ENCODE measurements around the gene ITGB2.

The ITGB2 gene

DNA sequence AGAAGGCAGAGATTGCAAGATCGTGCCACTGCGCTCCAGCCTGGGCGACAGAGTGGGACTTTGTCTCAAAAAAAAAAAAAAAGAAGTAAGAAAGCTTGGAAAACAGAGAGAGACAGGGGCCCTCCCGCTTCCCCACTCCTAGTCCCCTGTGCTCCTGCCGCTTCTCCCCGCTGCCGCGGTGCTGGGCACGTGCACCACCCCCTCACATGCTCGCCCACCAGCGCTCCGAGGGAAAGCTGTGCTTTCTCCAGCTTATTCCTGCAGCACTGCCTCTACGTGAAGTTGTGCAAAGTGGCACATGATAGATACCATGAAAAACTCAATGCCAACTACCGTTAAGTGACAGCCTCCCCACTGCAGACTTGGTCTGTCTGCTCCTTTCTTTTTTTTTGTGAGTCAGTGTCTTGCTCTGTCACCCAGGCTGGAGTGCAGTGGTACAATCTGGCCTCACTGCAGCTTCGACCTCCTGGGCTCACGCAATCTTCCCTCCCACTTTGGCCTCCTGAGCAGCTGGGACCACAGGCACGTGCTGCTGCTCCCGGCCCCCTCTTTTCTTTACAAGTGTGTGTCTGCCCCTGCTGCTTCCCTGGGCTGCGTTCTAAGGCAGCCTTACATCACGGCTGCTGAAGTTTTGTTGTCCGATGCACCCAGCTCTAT is 34.6 kb upstream of the ITGB2 start:
- no peak for DNase-seq (ENCODE audit: low read depth)

DNA sequence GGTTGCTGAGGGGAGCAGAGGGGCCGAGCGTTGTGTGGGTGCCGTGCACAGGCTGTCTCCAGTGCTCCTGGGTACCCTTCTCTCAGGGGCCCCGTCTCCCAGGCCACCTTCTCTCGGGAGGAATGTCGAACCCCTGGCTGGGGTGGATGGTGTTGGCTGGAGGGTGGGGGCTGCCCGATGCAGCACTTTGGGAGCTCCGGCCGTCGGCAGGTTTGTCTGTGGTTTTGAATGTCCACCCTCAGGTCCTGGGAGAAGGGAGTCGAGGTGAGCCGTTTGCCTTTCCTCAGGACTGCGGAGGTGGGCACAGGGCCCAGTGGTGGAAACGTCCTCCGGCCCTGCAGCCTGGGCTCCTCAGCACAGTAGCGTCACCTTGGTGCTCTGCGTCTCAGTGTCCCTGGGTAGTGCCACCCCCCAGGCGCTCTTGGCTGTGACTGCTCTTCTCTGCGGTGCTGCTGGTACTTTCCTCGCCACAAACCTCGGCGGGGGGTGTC is 33.6 kb upstream of the ITGB2 start:
- DNase-seq (ENCODE audit: low read depth) = no peak

DNA sequence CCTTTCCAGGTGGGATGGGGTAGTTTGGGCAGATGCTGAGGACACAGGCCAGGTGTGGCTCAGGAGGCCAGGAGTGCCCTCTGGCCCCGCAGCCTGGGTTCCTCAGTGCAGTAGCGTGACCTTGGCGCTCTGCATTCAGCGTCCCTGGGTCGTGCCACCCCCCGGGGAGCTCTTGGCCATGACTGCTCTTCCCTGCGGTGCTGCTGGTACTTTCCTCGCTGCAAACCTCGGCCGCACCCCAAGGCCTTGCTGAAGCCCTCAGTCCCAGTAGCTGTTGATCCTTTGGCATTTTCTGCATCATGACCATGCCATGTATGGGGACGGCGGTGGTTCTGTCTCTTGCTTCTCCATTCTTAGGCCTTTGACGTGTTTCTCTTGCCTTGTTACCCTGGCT is 32.9 kb upstream of the ITGB2 start:
- no peak for DNase-seq (ENCODE audit: low read depth)

DNA sequence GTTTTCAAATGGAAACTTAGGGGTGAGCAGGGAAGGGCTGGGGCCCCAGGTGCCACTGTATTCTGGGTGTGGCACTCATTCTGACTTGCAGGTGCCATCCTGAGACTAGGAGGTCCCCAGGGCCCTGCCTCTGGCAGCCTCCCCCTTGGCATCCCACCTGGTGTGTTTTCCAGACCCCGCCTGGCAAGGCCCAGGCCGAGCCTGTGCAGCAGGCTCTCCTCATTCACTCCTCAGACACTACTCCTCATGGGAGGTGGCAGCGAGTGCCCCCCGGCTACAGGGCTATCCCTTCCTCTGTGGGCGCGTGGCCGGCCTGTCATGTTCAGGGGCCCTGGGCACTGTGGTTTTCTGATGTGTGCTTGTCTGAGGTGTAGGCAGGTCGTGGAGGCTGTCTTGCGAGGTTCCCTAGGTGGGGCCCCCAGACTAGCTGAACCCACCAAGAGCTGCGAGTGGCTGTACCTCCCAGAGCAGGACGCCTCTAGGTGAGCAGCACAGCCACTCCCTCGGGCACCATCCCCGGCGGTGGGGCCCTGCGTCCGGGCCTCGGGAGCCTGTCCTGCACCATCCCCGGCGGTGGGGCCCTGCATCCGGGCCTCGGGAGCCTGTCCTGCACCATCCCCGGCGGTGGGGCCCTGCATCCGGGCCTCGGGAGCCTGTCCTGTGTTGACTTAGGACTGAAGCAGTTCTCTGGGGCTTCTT is 32.4 kb upstream of the ITGB2 start:
- no peak for DNase-seq (ENCODE audit: low read depth)

DNA sequence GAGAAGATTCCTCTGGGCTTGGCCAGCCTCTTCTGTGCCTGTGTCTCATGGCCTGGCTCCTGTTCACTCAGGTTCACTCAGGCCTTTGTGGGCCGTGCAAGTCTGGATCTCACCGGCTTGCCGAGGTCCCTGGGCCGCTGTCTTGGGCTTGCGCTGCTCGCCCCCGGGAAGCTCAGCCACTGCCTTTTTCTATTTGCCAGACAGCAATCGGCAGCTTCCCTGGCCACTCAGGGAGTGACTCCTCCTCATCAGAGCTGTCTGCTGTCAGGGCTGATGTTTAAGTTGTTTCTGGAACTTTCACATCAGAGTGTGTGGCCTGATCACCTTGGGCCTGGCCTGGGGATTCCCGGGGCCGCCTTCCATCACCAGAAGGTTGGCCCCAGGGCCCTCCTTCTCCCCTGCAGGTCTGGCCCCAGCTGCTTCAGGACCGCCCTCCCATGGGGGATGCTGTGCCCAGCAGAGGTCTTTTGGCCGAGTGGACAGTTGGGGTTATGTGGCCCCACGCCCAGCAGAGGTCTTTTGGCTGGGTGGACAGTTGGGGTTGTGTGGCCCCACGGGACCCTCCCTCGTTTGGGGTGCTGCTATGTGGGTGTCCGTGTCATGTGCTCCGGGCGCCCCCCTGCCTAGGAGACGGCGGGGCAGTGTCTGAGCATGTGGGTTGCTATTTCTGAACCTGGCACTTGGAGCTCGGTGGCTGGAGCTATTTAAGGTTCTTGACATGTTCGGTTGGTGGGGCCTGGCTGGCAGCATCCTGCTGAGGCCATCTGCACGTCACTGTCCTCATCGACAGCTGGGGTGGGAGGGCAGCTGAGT is 31.6 kb upstream of the ITGB2 start:
- no peak for DNase-seq (ENCODE audit: low read depth)

DNA sequence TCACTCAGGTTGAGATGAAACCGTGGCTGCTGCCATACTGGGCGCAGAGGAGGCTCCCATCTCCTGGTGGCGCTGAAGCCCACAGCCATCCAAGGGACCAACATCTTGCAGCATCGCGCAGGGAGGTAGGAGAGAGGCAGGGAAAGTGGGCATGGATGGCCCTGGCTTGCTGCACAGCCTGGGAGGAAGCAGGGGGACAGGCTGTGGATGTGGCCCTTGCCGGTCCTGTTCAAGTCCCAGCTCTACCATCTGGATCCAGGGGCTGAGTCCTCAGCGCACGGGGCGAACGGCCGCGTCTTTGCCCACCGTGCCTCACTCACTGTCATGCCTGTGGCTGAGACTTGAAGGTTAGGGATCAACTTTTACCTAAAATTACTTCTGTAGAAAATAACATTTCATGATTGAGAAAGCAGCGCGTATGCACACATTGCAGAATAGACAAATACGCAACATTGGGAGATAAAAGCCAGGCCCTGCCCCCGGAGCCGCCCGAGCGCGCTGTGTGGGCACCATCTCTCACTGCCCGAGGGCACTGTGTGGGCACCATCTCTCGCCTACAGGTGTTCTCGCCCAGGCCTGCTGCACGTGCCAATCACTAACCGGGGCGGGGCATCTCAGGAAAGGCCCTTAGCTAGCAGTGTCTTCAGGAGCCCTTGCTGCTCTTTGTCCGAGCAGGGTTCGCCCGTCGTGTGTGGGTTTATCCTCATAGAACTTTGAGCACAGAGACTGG is 30.7 kb upstream of the ITGB2 start:
- no peak for DNase-seq (ENCODE audit: low read depth)

DNA sequence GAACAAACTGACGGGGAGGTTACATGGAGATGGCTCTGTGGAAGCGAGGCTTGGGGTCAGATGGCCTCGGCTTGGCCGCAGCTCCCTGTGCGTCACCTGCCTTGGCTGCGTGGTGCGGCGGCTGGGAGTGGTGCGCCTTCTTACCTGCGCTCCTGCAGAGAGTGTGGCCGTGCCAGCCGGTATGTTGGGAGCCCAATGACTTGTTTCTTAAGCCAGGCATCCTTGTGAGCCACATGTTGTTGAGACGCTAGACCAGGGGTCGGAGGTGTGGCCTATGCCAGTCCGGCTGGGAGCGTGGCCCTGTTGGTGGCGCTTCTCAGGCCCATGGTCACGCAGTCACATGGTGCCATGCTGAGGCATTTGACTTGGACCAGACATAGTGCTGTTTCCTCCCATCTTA is 29.7 kb upstream of the ITGB2 start:
- no peak for DNase-seq (ENCODE audit: low read depth)

DNA sequence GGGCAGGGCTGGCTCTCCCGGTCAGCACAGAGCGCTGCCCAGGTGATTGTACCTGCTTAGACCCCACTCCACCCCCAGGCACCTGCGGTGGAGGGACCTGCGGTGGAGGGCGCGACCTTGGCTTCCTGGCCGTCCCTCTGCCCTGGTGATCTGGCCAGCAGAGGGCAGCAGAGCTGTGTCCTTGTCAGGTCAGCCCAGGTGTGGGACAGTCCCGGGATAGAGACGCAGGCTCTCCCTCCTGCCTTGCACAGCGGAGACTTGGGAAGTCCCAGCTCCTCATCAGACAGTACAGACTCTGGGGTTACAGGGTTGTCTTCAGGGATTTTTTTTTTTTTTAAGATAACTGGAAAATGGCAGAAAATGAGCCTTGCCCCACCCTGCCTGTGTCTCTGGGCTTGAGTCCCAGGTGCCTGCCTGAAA is 29.1 kb upstream of the ITGB2 start:
- DNase-seq (ENCODE audit: low read depth) = peak; percentile 74

DNA sequence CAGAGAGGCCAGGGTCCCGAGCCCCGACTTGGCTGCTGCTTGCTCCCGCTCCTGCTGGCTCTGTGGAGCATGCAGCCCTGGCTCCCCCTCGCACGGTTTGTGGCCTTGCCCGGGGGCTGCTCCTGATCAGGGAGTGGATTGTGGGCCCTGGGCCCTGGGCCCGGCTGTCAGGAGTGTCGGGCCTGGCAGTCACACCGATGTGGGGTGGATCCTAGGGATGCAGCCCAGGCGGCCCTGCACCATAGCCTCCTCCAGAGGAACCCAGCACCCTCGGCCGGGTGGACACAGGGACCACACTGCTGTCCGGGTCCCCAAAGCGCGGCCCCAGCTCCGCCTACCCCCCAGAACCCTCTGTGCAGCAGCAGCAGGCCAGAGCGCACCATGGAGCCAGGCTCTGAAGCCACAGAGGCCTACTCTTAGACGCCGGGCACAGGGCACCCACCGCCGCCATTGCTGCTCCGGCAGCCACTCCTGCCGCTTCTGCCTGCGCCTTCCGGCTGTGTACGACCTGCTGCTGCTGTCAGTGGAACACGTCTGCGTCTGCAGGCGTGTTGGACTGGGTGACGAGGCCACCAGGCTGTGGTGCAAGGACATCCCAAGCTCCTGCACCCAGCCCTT is 28.6 kb upstream of the ITGB2 start:
- DNase-seq (ENCODE audit: low read depth) = no peak

DNA sequence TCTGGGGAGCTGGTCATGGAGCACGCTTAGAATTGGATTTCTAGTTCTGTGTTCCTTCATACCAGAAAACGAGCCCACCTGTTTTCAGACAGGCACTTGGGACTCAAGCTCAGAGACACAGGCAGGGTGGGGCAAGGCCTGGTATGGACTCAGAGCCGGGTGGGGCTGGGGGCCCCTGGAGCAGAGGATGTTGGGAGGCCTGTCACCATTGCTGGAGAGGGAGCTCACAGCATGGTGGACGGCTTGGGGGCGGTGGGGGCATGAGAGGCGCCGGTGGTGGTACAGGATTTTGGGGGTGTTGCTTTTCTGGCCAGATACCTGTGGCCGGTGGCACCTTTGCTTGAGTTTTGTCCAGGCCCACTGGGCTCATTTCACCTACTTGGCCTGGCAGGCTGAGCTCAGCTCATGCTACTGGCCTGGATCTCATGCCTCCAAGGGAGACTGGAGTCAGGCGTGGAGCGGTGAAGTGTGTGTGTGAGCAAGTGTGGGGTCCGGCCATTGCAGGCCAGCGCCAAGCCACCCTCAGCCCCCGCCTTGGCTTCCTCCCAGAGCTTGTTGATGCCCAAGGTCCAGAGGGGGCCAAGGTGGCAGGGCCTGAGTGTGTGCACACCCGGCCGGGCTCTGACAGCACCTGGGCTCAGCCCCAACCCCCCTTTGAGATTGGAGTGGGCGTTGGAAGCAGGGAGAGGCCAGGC is 27.9 kb upstream of the ITGB2 start:
- DNase-seq (ENCODE audit: low read depth) = no peak

DNA sequence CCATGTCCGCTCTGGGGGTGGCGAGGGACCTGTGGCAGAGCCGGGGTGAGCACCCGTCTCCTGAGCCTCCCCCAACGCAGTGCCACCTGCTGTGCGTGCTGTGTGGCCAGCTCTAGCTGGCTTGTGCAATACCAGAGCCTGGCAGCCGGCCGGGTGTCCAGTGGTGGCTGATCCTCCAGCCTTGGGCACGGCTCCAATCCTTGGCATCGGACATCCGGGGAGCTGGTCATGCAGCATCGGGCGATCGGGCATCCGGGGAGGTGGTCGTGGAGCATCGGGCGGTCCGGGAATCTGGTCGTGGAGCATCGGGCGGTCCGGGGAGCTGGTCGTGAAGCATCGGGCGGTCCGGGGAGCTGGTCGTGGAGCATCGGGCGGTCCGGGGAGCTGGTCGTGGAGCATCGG is 27.2 kb upstream of the ITGB2 start:
- DNase-seq (ENCODE audit: low read depth) = no peak

DNA sequence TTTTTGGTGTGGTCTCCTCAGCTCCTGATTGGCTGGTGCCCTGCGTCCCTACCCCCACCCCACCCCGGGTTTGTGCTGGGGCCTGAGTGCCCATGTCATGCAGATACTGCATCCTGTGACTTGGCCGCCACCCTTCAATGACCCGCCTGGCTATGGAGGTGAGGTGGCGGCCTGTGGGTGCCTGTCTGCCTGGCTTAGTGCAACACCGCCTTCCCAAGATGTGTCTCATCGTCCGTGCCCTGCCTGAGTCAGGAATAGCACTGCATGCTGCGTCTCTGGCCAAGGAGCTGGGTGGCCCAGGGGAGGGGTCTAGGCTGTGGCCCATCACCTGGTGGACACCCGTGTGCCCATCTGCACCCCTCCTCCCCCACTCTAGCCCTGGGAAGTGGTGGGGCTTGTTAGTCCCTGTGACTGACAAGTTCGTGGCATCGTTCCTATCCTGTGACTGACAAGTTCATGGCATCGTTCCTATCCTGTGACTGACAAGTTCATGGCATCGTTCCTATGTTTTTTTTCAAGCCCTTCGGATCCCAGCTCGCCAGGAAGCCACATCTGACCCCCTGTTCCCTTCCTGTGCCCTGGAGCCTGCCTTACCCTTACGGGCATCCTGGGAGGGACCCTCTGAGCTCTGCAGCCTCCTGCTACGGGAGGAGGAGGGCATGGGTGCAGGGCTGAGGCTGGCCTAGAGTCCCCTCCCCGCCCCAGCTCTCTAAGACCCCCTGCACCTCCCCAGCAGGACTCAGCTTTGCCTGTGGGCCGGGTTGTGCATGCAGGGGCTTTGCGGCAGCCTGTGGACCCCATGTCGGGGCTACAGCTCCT is 26.6 kb upstream of the ITGB2 start:
- DNase-seq (ENCODE audit: low read depth) = no peak

DNA sequence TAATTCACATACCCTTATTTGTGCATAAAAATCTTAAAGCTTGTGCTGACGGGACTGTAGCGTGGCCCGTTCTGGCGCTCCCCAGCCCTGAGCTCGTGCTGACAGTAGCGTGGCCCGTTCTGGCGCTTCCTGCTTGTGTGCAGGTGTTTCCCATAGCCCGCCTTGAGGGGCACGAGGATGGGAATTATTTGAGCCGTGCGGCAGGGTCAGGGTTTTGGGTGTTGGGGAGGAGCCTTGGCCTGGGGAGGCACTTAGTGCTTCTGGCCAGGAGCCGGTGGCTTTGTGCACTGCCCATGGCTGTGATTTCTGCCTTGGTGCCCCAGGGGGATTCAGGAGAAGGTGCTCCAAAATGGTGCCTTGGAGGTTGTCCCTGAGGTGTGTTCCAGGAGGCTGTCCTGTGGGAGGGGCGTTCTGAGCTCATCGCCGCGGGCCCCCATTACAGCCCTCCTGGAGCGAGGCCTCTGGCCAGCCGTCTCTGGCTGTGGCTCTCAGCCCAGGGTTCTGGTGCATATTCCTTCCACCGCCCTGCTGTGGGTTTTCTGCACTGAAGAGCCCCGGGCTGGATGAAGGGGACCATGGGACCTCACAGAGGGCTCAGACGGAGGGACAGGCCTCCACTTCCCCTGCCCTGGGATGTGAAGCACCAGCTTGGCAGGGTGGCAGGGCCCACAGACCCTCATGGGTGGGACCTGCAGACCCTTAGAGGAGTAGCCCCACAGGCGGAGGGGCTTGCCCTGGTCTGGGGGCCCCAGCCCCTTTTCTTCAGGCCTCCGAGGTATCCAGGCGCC is 25.7 kb upstream of the ITGB2 start:
- no peak for DNase-seq (ENCODE audit: low read depth)

DNA sequence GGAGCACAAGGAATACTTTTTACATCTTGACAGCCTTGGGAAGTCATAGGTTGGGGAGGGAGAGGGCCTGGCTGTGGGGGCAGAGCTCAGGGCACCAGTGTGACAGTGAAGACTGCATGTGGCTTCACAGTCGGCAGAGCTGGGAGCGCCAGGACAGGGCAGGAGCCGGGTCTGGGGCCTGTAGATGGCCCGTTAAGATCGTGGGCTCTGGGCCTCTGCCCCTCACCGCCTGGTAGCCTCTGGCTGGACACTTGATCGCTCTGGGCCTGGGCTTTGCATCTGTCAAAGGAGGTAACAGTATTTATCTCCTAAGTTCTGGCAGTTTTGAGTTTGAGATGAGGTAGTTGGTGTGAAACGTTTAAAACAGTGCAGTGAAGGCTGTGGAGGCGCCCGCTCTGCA is 23.9 kb upstream of the ITGB2 start:
- DNase-seq (ENCODE audit: low read depth) = no peak

DNA sequence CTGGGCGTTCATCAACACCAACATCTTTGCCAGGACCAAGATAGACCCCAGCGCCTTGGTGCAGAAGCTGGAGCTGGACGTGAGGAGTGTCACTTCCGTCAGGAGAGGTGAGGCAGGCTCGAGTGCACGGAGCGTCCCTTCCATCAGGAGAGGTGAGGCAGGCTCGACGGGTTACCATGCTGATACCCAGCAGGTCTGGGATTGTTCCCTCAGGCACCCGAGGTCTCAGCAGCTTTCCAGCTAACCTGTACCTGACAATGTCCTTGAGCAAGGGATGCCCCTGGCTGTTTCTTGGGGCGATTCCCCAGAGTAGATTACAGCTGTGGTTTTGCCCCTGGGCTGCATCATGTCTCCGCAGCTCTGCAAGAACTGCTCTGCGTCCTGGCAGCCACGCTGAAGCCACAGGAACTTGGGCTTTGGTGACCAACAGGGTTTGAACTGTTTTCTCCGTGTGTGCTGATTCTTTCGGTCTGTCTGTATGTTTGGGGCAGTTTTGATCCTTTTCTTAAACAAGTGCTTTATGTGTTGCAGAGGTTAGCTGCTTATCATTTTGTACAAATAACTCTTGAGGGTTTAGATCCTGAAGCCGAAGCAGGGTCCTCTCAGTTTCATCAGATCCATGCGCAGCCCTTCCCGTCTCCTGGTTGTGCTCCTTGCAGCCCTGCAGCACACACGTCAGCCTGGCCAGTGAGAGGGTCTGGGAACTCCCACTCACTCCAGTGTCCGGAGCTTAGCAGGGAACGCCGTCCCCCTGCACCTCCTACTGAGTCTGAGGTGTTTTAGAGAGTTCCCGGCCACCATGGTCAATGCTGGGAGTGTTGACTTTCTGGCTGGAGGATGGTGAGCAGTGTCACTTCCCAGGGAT is 23.2 kb upstream of the ITGB2 start:
- DNase-seq (ENCODE audit: low read depth) = no peak

DNA sequence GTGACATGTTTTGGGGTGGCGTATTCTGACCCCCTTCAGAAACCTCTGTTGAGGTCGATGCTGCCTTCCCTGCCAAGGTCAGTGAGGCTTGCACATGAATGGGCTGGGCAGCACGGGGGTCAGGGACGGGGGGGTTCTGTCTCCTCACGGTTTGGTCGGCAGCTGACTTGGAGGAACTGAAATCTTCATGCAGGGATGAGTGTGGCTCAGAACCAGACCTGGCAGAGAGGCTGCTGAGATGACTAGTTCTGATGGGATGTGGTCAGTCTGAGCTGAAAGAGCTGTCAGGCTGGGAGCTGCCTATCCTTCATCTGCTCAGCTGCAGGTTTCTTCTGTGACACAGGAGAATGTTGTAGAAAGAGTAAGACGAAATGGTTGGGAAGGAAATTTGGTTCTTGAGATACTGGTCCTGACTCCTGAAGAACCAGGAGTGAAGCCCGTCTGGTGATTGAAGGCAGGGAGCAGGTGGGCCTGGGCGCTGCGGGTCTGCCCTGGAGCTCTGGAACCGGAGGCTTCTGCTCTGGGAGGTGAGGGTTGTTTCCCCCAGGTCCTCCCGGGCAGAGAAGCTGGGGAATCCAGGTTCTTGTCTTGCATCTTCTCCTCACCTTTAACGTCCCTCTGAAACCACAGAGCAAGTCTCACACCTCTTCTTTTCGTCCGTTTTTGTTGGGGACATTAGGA is 22.4 kb upstream of the ITGB2 start:
- DNase-seq (ENCODE audit: low read depth) = no peak

DNA sequence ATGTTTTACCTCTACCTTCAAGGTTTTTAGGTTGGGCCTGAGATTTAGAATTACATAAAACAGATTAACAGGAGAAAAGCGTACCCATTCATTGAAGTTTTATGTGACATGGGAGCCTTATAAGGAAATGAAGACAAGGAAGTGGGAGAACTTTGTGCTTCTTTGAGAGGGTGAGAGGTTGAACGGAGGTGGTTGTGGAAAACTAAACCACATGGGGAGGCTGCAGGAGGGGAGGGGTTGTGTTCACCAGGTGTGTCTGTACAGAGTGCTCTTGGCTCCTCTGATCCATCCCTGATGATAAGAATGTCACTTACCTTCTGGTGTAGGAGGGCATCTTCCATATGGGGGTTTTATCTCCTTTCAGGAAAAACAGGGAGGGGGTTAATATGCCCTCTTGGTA is 21.9 kb upstream of the ITGB2 start:
- DNase-seq (ENCODE audit: low read depth) = no peak

DNA sequence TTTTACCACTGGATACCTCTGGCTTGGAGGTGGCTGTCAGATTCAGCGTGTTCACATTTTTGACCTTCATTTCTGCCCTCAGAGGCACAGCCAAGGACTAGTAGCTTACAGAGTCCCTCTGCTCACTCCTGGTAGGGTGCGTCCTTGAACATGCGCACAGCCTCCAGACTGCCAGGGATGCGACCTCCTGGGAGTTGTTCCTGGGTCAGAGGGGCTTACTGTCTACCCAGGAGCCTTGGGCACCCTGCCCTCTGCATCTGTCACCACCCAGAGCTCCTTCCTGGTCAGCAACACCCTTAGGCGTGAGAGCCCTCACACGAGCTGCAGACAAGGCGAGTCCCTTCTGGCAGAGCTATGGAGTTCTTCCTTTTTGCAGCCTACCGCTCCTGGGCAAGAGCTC is 20.9 kb upstream of the ITGB2 start:
- no peak for DNase-seq (ENCODE audit: low read depth)

Data from activated gamma-delta T cell treated with anti-CD3 and anti-CD28 coated beads, Interleukin-2, amount 50 U/mL, for 16 hours (primary cell).